ENCODE measurements around the gene ARHGAP8.

ARHGAP8 gene

GRCh38 chr22:44878483-44879300 lies 126.3 kb downstream of the ARHGAP8 start:
- no peak for TF ChIP-seq CTCF (conservative IDR thresholded peaks at IDR 0.05; ENCODE audit: low read depth)
- POLR2A ChIA-PET (ENCODE audit: low non-redundant PET), result no interaction called here
- CTCF ChIA-PET, result no interaction called here
- H3K27ac ChIP-seq, result no peak overlapping the region
- no peak for DNase-seq (ENCODE audit: low spot score)

- no peak for DNase-seq (ENCODE audit: low spot score)
- ChIA-PET POLR2A (ENCODE audit: low non-redundant PET) (no interaction called here), CTCF (no interaction called here)
- TF ChIP-seq CTCF (conservative IDR thresholded peaks at IDR 0.05; ENCODE audit: low read depth), result no peak
- no peak overlapping the region for H3K27ac ChIP-seq
Measured at GRCh38 chr22:44879301-44879680, 126.9 kb downstream of the ARHGAP8 start.

GRCh38 chr22:44880610-44881290 lies 128.4 kb downstream of the ARHGAP8 start:
- CTCF ChIA-PET, result no interaction called here

GRCh38 chr22:44881624-44882023 lies 129.2 kb downstream of the ARHGAP8 start:
- ChIA-PET POLR2A (ENCODE audit: low non-redundant PET) (no interaction called here), CTCF (no interaction called here)
- DNase-seq (ENCODE audit: low spot score), result no peak
- no peak for TF ChIP-seq CTCF (conservative IDR thresholded peaks at IDR 0.05; ENCODE audit: low read depth)
- no peak overlapping the region for H3K27ac ChIP-seq

More at GRCh38 chr22:44880610-44881290, 128.4 kb downstream of the ARHGAP8 start:
- H3K27ac ChIP-seq, result no peak overlapping the region
- TF ChIP-seq CTCF (conservative IDR thresholded peaks at IDR 0.05; ENCODE audit: low read depth), result no peak
- DNase-seq (ENCODE audit: low spot score), result no peak
- POLR2A ChIA-PET (ENCODE audit: low non-redundant PET), result no interaction called here

- no peak for TF ChIP-seq CTCF (conservative IDR thresholded peaks at IDR 0.05; ENCODE audit: low read depth)
- H3K27ac ChIP-seq, result no peak overlapping the region
- POLR2A ChIA-PET (ENCODE audit: low non-redundant PET), result no interaction called here
- DNase-seq (ENCODE audit: low spot score), result no peak
- CTCF ChIA-PET, result no interaction called here
Measured at GRCh38 chr22:44882226-44882905, 130.0 kb downstream of the ARHGAP8 start.

GRCh38 chr22:44883011-44883421 lies 130.6 kb downstream of the ARHGAP8 start:
- no peak for TF ChIP-seq CTCF (conservative IDR thresholded peaks at IDR 0.05; ENCODE audit: low read depth)
- DNase-seq (ENCODE audit: low spot score), result no peak
- no peak overlapping the region for H3K27ac ChIP-seq
- POLR2A ChIA-PET (ENCODE audit: low non-redundant PET), result no interaction called here
- CTCF ChIA-PET, result no interaction called here
